Midbrain (tissue), 1 donor: ENCODE measurements around the gene NPIPB8.
A peak's percentile ranks its signal among the peaks of the same experiment; 100 is the strongest.
"Not testable (repeated sequence)": the region's sequence is repeated elsewhere in the genome, so short reads cannot be mapped to it uniquely, and the experiment has no call there.

Experiments
- DNase-seq: peaks from one replicate; lab custom pipeline; 2025; lab: John Stamatoyannopoulos, UW

The NPIPB8 gene

GRCh38 chr16:28607116-28607623 lies 30.7 kb upstream of the NPIPB8 start:
- no peak for DNase-seq

GRCh38 chr16:28607681-28608495 lies 30.0 kb upstream of the NPIPB8 start:
- not testable (repeated sequence) for DNase-seq

- not testable (repeated sequence) for DNase-seq
Measured at GRCh38 chr16:28608496-28608808, 29.4 kb upstream of the NPIPB8 start.

- DNase-seq: not testable (repeated sequence)
Measured at GRCh38 chr16:28608867-28609596, 28.8 kb upstream of the NPIPB8 start.

- DNase-seq: no peak
Measured at GRCh38 chr16:28609631-28610594, 28.0 kb upstream of the NPIPB8 start, which contains the start of gene SULT1A1. TSS of gene SULT1A1 (minus strand) at chr16:28610044. CDS start at chr16:28608855, 1,189 bp downstream.

GRCh38 chr16:28610595-28611191 lies 27.2 kb upstream of the NPIPB8 start:
- DNase-seq: no peak

- not testable (repeated sequence) for DNase-seq
Measured at GRCh38 chr16:28612359-28613280, 25.2 kb upstream of the NPIPB8 start.

- not testable (repeated sequence) for DNase-seq
Measured at GRCh38 chr16:28613912-28614311, 24.0 kb upstream of the NPIPB8 start.

GRCh38 chr16:28614561-28614960 lies 23.3 kb upstream of the NPIPB8 start:
- DNase-seq: not testable (repeated sequence)

- peak; percentile 33 for DNase-seq
Measured at GRCh38 chr16:28615486-28616223, 22.2 kb upstream of the NPIPB8 start.

GRCh38 chr16:28616224-28616577 lies 21.7 kb upstream of the NPIPB8 start:
- not testable (repeated sequence) for DNase-seq

GRCh38 chr16:28616636-28617035 lies 21.2 kb upstream of the NPIPB8 start:
- no peak for DNase-seq

- no peak for DNase-seq
Measured at GRCh38 chr16:28617874-28618273, 20.0 kb upstream of the NPIPB8 start.

GRCh38 chr16:28620316-28620715 lies 17.5 kb upstream of the NPIPB8 start:
- not testable (repeated sequence) for DNase-seq

GRCh38 chr16:28621481-28622155 lies 16.2 kb upstream of the NPIPB8 start:
- no peak for DNase-seq

- DNase-seq: not testable (repeated sequence)
Measured at GRCh38 chr16:28622532-28623171, 15.2 kb upstream of the NPIPB8 start.

- DNase-seq: peak; percentile 6
Measured at GRCh38 chr16:28623172-28623711, 14.6 kb upstream of the NPIPB8 start.

GRCh38 chr16:28630905-28631304 lies 7.0 kb upstream of the NPIPB8 start:
- not testable (repeated sequence) for DNase-seq
